PC-3 (cell line): ENCODE data around the gene DIP2C.

Experiments
- EZH2 ChIP-seq: fragments of 300-600 bp; sonication (generic); IDR thresholded peaks from one replicate; pipeline ENCODE4 v1.6.1; 2017; ENCODE audit warnings: antibody characterized with exemption, mild to moderate bottlenecking, low read length; ENCODE audit not compliant: unreplicated experiment
- EZH2phosphoT487 ChIP-seq: fragments of 300-600 bp; sonication (generic); IDR thresholded peaks from 2 replicates; pipeline ENCODE4 v1.6.1; 2018; ENCODE audit warnings: mild to moderate bottlenecking, antibody characterized with exemption, low read length, borderline replicate concordance
- TF ChIP-seq, protein P1 (sequence below): fragments of 300-600 bp; sonication (generic); conservative IDR thresholded peaks from 2 replicates; pipeline ENCODE4 v1.5.1; 2017; ENCODE audit warnings: antibody characterized with exemption, low read depth, mild to moderate bottlenecking, low read length

DNA sequence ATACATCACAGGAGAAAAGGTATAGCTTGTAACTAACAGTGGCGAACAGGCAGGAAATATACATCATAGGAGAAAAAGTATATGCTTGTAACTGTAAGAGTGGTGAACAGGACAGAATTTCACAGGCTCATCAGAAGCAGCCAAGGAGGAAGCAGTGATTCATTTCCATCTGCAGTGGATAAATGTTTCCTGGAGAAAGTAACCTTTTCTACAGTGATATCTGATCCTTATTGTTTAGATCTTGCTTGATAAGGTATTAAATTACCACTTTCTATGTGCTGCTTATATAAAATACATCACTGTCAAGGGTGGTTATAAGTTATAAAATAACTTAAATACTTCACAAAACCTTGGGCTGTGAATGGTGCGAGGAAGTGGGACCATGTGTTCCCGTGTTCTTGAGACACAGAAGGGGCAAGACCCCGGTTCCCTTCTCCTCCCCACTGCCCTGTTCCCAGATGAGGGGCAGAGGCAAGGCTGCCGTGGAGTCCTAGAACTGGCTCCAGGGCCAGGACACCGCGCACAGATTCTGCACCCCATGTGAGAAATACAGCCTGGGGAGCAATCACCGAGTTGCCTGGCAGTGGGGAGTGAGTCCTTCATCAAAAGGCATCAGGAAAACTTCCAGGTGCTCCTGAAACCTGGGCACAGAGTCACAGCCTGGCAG lies 135.2 kb downstream of the DIP2C start:
- TF ChIP-seq, protein P1, sequence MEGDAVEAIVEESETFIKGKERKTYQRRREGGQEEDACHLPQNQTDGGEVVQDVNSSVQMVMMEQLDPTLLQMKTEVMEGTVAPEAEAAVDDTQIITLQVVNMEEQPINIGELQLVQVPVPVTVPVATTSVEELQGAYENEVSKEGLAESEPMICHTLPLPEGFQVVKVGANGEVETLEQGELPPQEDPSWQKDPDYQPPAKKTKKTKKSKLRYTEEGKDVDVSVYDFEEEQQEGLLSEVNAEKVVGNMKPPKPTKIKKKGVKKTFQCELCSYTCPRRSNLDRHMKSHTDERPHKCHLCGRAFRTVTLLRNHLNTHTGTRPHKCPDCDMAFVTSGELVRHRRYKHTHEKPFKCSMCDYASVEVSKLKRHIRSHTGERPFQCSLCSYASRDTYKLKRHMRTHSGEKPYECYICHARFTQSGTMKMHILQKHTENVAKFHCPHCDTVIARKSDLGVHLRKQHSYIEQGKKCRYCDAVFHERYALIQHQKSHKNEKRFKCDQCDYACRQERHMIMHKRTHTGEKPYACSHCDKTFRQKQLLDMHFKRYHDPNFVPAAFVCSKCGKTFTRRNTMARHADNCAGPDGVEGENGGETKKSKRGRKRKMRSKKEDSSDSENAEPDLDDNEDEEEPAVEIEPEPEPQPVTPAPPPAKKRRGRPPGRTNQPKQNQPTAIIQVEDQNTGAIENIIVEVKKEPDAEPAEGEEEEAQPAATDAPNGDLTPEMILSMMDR = no peak
- no peak for TF ChIP-seq EZH2
- TF ChIP-seq EZH2phosphoT487 = no peak
